ENCODE results near the gene OXTR. TPM values are rescaled to one million over a fixed set of nuclear protein-coding genes. Genes with fewer than 3 reads are reported as not detected.

Gene OXTR
- total and polyA plus RNA-seq, 8 donors, result 0.73 to 1.1 TPM; not detected in 6

DNA sequence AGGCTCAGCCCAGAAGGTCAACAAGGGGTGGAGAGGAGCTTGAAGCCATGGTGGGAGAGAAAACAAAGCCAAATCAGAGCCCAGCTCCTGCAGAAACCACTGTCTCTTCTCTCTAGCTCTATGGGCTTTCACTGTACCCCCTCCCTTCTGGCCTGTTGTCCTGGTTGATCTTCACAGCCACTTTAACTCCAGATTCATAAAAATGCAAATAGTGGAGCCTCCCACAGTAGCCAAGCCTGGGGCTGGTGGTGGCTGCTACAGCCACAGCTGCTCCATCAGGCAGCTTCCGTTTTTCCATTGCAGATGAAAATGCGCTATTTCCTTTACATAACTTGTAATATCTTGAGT lies 56.5 kb downstream of the OXTR start:
- no peak overlapping the region for H3K27ac ChIP-seq
- WGBS, 5 donors, result 69 to 83% (median 72%) methylated on average over 2 of the region's 2 CpGs
- no peaks in the 10 kb centered on the region for H3K9me3 ChIP-seq
- H3K27me3 ChIP-seq, result no peaks in the 10 kb centered on the region
- H3K4me1 ChIP-seq, result peaks cover 0 to 10% (median 0%) of the 10 kb centered on the region in 4 donors
- no peak overlapping the region for H3K4me3 ChIP-seq
- no peak for DNase-seq
- no peaks in the 10 kb centered on the region for H3K36me3 ChIP-seq
- no peak for TF ChIP-seq POLR2A (IDR thresholded peaks at IDR 0.05)
- no peak for TF ChIP-seq POLR2AphosphoS5 (IDR thresholded peaks at IDR 0.05)
- TF ChIP-seq, protein P1, sequence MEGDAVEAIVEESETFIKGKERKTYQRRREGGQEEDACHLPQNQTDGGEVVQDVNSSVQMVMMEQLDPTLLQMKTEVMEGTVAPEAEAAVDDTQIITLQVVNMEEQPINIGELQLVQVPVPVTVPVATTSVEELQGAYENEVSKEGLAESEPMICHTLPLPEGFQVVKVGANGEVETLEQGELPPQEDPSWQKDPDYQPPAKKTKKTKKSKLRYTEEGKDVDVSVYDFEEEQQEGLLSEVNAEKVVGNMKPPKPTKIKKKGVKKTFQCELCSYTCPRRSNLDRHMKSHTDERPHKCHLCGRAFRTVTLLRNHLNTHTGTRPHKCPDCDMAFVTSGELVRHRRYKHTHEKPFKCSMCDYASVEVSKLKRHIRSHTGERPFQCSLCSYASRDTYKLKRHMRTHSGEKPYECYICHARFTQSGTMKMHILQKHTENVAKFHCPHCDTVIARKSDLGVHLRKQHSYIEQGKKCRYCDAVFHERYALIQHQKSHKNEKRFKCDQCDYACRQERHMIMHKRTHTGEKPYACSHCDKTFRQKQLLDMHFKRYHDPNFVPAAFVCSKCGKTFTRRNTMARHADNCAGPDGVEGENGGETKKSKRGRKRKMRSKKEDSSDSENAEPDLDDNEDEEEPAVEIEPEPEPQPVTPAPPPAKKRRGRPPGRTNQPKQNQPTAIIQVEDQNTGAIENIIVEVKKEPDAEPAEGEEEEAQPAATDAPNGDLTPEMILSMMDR (IDR thresholded peaks at IDR 0.05), result no peak
- TF ChIP-seq EP300 (IDR thresholded peaks at IDR 0.05), result no peak
- intact Hi-C loops (cut with DNase I; ENCODE audit: low total_unique reads), result no loop called here

DNA sequence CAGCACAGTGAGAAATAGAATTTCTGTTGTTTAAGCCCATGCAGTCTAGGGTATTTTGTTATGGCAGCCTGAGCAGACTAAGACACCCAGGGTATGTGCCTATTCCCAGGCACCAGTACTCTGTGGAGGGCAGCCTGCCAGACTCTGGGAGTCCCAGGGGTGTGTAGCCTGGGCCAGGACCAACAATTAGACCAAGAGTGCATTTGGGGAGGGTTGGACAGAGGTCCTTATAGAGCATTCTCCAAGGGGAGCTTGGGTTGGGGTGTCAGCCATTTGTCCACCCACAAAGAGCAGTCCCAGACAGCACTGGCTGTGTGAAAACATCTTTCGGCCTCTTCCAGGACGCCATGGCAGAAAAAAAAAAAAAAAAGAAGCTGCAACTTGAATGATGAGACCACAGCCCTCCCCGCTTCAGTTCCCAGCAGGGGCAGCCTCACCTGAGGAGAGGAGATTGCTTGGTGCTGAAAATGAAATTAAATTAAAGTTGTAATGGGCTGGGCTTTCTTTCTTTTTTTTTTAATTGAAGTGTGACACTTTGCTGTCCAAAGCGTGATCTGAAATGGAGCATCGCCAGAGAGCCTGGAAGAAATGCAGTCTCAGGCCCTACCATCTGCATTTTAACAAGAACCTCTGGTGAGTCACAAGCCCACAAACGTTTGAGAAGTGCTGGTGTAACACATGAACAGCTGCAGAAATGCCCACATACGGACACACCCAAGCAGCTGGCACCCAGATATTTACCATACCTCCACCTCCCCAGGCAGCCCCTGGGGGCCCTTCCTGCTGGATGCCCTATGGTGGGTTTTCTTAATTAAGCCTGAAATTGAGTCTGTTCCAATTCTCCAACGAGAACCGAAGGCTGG lies 57.1 kb downstream of the OXTR start:
- H3K36me3 ChIP-seq, result no peaks in the 10 kb centered on the region
- H3K4me3 ChIP-seq, result no peak overlapping the region
- no peak overlapping the region for H3K27ac ChIP-seq
- intact Hi-C loops (cut with DNase I; ENCODE audit: low total_unique reads), result no loop called here
- H3K27me3 ChIP-seq, result no peaks in the 10 kb centered on the region
- DNase-seq, result peak in 1 of 2 donors; percentile 21
- peaks cover 0 to 10% (median 0%) of the 10 kb centered on the region in 4 donors for H3K4me1 ChIP-seq
- TF ChIP-seq, protein P1 (IDR thresholded peaks at IDR 0.05), result no peak
- TF ChIP-seq POLR2AphosphoS5 (IDR thresholded peaks at IDR 0.05), result no peak
- no peak for TF ChIP-seq POLR2A (IDR thresholded peaks at IDR 0.05)
- no peak for TF ChIP-seq EP300 (IDR thresholded peaks at IDR 0.05)
- WGBS, 5 donors, result 55 to 58% (median 56%) methylated on average over 8 to 9 of the region's 9 CpGs
- no peaks in the 10 kb centered on the region for H3K9me3 ChIP-seq

- TF ChIP-seq POLR2A (IDR thresholded peaks at IDR 0.05) (no peak), EP300 (IDR thresholded peaks at IDR 0.05) (no peak), POLR2AphosphoS5 (IDR thresholded peaks at IDR 0.05) (no peak)
- TF ChIP-seq, protein P1 (IDR thresholded peaks at IDR 0.05), result no peak
- DNase-seq, result peak; percentile 37 to 76
- Histone ChIP-seq H3K27ac (peak overlapping the region in 3 of 5 donors; percentile 36 to 58 (median 52)), H3K4me1 (peaks cover 0 to 10% (median 0%) of the 10 kb centered on the region in 4 donors), H3K36me3 (no peaks in the 10 kb centered on the region), H3K27me3 (no peaks in the 10 kb centered on the region), H3K9me3 (peaks cover 0 to 14% (median 5%) of the 10 kb centered on the region in 4 donors), H3K4me3 (no peak overlapping the region)
- intact Hi-C loops (cut with DNase I; ENCODE audit: low total_unique reads), result no loop called here
- 43 to 61% (median 54%) methylated on average over 8 of the region's 8 CpGs for WGBS, 5 donors
These were observed 59.5 kb downstream of the OXTR start for GRCh38 chr3:8709801-8710507.

DNA sequence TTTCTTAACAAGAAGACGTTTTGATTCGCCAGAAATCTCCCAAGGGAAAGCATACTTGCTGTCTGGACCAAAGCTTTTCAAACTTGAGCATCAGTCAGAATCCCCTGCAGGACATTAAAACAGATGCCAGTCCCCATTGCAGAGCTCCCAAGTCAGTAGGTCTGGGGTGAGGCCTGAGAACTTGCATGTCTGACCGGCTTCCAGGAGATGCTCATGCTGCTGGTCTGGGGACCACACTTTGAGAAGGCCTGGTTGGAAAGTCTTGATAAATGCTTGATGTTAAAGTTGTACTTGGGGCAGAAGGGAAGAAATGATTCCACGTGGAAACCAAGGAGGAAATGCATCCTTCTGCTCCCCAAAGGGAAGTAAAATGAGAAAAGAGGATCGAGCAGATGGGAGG lies 60.1 kb downstream of the OXTR start:
- peak overlapping the region in 1 of 5 donors; percentile 16 for H3K27ac ChIP-seq
- no peak for DNase-seq
- intact Hi-C loops (cut with DNase I; ENCODE audit: low total_unique reads), result no loop called here
- H3K4me3 ChIP-seq, result no peak overlapping the region
- peaks cover 0 to 18% (median 6%) of the 10 kb centered on the region in 4 donors for H3K9me3 ChIP-seq
- TF ChIP-seq POLR2AphosphoS5 (IDR thresholded peaks at IDR 0.05) (no peak), POLR2A (IDR thresholded peaks at IDR 0.05) (no peak), EP300 (IDR thresholded peaks at IDR 0.05) (no peak)
- TF ChIP-seq, protein P1 (IDR thresholded peaks at IDR 0.05), result no peak
- WGBS, 5 donors, result 70 to 82% (median 79%) methylated on average over 5 of the region's 5 CpGs
- no peaks in the 10 kb centered on the region for H3K36me3 ChIP-seq
- H3K4me1 ChIP-seq, result peaks cover 0 to 10% (median 0%) of the 10 kb centered on the region in 4 donors
- H3K27me3 ChIP-seq, result no peaks in the 10 kb centered on the region
